Measurements from ENCODE around the gene APEH. TPM values are rescaled to one million over a fixed set of nuclear protein-coding genes. Genes with fewer than 3 reads are reported as not detected.

The APEH gene
- polyA plus RNA-seq, 3 donors: 66.1 to 105 (median 92.6) TPM

DNA sequence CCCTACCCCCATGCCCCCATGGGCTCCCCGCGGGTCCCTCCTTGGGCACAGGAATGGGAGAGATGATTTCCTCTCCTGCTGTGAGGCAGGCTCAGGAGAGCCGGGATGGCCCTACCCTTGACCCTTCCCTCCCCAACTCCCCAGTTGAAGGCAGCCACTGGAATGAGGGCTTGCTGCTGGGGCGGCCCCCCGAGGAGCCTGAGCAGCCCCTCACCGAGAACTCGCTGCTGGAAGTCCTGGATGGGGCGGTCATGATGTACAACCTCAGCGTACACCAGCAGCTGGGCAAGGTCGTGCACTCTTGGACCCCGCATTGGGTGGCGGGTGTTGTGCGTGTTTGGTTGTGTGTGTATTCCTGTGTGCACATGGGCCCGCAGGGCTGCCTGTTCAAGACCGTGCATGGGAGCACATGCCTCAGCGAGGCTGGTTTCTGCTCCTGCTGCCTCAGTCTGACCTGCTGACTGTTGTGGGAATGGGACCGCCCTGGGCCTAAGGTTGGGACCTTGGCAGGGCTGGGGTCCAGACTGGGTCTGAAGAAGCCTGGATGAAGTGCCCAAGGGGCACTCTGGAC, 31.3 kb downstream of the APEH start:
- peaks cover 6% of the 10 kb centered on the region for H4K20me1 ChIP-seq (ENCODE audit: insufficient read depth, low read length)
- TF ChIP-seq, protein P1, sequence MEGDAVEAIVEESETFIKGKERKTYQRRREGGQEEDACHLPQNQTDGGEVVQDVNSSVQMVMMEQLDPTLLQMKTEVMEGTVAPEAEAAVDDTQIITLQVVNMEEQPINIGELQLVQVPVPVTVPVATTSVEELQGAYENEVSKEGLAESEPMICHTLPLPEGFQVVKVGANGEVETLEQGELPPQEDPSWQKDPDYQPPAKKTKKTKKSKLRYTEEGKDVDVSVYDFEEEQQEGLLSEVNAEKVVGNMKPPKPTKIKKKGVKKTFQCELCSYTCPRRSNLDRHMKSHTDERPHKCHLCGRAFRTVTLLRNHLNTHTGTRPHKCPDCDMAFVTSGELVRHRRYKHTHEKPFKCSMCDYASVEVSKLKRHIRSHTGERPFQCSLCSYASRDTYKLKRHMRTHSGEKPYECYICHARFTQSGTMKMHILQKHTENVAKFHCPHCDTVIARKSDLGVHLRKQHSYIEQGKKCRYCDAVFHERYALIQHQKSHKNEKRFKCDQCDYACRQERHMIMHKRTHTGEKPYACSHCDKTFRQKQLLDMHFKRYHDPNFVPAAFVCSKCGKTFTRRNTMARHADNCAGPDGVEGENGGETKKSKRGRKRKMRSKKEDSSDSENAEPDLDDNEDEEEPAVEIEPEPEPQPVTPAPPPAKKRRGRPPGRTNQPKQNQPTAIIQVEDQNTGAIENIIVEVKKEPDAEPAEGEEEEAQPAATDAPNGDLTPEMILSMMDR (IDR thresholded peaks at IDR 0.05): no peak
- Mint-ChIP-seq H3K36me3 (peaks cover 52 to 83% of the 10 kb centered on the region in 2 donors), H3K4me3 (no peak overlapping the region), H3K27me3 (ENCODE audit: low read depth in 3 of 3) (peaks cover 0 to 2% (median 0%) of the 10 kb centered on the region in 3 donors), H3K9me3 (no peaks in the 10 kb centered on the region), H3K27ac (peak overlapping the region in 1 of 7 donors; percentile 15), H3K4me1 (no peaks in the 10 kb centered on the region)
- H3K4me2 ChIP-seq (replicated peaks; ENCODE audit: extremely low read depth, low read length, poor library complexity, severe bottlenecking): no peak overlapping the region
- no peak overlapping the region for H3K9ac ChIP-seq (ENCODE audit: insufficient read depth, low read length, poor library complexity, severe bottlenecking)
- H3K27me3 ChIP-seq (ENCODE audit: control insufficient read depth in 2 of 2, insufficient read depth in 2 of 2, low read length in 2 of 2): no peaks in the 10 kb centered on the region
- 96% methylated on average over 13 of the region's 17 CpGs for WGBS (ENCODE audit: insufficient coverage)
- H3K27ac ChIP-seq (ENCODE audit: low read depth in 1 of 2, low read length in 2 of 2): no peak overlapping the region
- H3K4me1 ChIP-seq (ENCODE audit: control insufficient read depth in 1 of 2, insufficient read depth in 2 of 2, low read length in 2 of 2): no peaks in the 10 kb centered on the region
- no peak overlapping the region for H3K4me3 ChIP-seq (replicated peaks in 1 of 3; ENCODE audit: low read depth in 2 of 3, low read length in 3 of 3)
- H3K36me3 ChIP-seq (replicated peaks in 1 of 2; ENCODE audit: control insufficient read depth in 1 of 2, insufficient read depth in 2 of 2, low read length in 2 of 2): peaks cover 57 to 70% of the 10 kb centered on the region in 2 donors
- no peaks in the 10 kb centered on the region for H3K9me3 ChIP-seq (replicated peaks in 1 of 2; ENCODE audit: control insufficient read depth in 1 of 2, insufficient read depth in 1 of 2, low read length in 2 of 2)
- intact Hi-C loops (cut with micrococcal nuclease): no loop called here
- H2AFZ ChIP-seq (ENCODE audit: insufficient read depth, low read depth, low read length, poor library complexity, severe bottlenecking): no peak overlapping the region
- DNase-seq: no peak
- H3K79me2 ChIP-seq (ENCODE audit: insufficient read depth, low read length): no peaks in the 10 kb centered on the region

DNA sequence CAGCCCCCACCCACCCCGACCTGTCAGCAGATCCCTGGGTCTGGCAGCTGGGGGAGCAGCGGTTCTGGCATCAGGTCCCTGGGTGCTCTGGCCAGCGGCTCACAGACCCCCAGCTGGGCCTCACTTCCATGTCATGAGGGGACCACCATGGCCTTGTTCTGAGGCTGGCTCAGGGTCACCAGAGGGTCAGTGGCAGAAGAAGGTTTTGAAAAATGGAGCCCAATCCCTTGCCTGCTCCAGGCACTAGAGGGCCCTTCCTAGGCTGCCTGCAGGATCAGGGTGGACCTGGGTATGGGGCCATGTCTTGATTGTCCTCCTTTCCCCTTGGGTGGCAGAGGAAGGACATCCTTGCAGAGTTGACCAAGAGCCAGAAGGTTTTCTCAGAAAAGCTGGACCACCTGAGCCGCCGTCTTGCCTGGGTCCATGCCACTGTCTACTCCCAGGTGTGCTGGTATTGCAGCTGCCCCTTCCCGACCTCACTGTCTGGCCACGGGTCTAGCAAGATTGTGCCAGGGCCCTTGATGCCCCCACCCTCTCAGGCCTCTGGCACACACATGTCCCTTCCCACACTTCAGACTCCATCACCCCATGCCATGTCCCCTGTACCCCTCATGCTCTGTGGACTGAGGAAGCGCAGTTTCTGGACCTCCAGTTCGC, 32.4 kb downstream of the APEH start:
- Histone ChIP-seq H3K9me3 (replicated peaks in 1 of 2; ENCODE audit: control insufficient read depth in 1 of 2, insufficient read depth in 1 of 2, low read length in 2 of 2) (no peaks in the 10 kb centered on the region), H3K4me1 (ENCODE audit: control insufficient read depth in 1 of 2, insufficient read depth in 2 of 2, low read length in 2 of 2) (no peaks in the 10 kb centered on the region), H3K27me3 (ENCODE audit: control insufficient read depth in 2 of 2, insufficient read depth in 2 of 2, low read length in 2 of 2) (no peaks in the 10 kb centered on the region), H2AFZ (ENCODE audit: insufficient read depth, low read depth, low read length, poor library complexity, severe bottlenecking) (no peak overlapping the region), H3K27ac (ENCODE audit: low read depth in 1 of 2, low read length in 2 of 2) (no peak overlapping the region), H3K4me3 (replicated peaks in 1 of 3; ENCODE audit: low read depth in 2 of 3, low read length in 3 of 3) (no peak overlapping the region), H3K9ac (ENCODE audit: insufficient read depth, low read length, poor library complexity, severe bottlenecking) (no peak overlapping the region), H3K4me2 (replicated peaks; ENCODE audit: extremely low read depth, low read length, poor library complexity, severe bottlenecking) (no peak overlapping the region), H4K20me1 (ENCODE audit: insufficient read depth, low read length) (peaks cover 6% of the 10 kb centered on the region), H3K36me3 (replicated peaks in 1 of 2; ENCODE audit: control insufficient read depth in 1 of 2, insufficient read depth in 2 of 2, low read length in 2 of 2) (peaks cover 46 to 59% of the 10 kb centered on the region in 2 donors), H3K79me2 (ENCODE audit: insufficient read depth, low read length) (no peaks in the 10 kb centered on the region)
- TF ChIP-seq, protein P1 (IDR thresholded peaks at IDR 0.05): no peak
- Mint-ChIP-seq H3K27me3 (ENCODE audit: low read depth in 3 of 3) (peaks cover 0 to 3% (median 0%) of the 10 kb centered on the region in 3 donors), H3K27ac (no peak overlapping the region), H3K4me1 (no peaks in the 10 kb centered on the region), H3K4me3 (no peak overlapping the region), H3K36me3 (peaks cover 47 to 80% of the 10 kb centered on the region in 2 donors), H3K9me3 (no peaks in the 10 kb centered on the region)
- DNase-seq: no peak
- intact Hi-C loops (cut with micrococcal nuclease): no loop called here
- 96% methylated on average over 9 of the region's 9 CpGs for WGBS (ENCODE audit: insufficient coverage)

Measured in CD14-positive monocyte (primary cell).